Neuronal stem cell (in vitro differentiated cells): ENCODE results near the gene EPHB4.
"Not testable (repeated sequence)": the region's sequence is repeated elsewhere in the genome, so short reads cannot be mapped to it uniquely, and the experiment has no call there.

Experiments used
- DNase-seq: peaks from one replicate; pipeline ENCODE4 v3.0.0-alpha.2; 2013; ENCODE audit warnings: low spot score
- H2AFZ ChIP-seq: one replicate; pipeline ENCODE4 v1.6.1; 2013; ENCODE audit warnings: mild to moderate bottlenecking, low read length, inconsistent platforms
- H2AK5ac ChIP-seq: 2 replicates; pipeline ENCODE4 v1.6.1; 2013; ENCODE audit warnings: low read depth, mild to moderate bottlenecking, inconsistent platforms, low read length, moderate library complexity, mixed read lengths
- H2BK120ac ChIP-seq: 2 replicates; pipeline ENCODE4 v1.6.1; 2013; ENCODE audit warnings: low read depth, mild to moderate bottlenecking, inconsistent platforms, low read length, moderate library complexity, mixed read lengths
- H2BK12ac ChIP-seq: one replicate; pipeline ENCODE4 v1.6.1; 2013; ENCODE audit warnings: low read length, inconsistent platforms
- H2BK15ac ChIP-seq: 2 replicates; pipeline ENCODE4 v1.6.1; 2013; ENCODE audit warnings: mild to moderate bottlenecking, low read length, inconsistent platforms, mixed read lengths
- H2BK5ac ChIP-seq: one replicate; pipeline ENCODE4 v1.6.1; 2013; ENCODE audit warnings: inconsistent platforms, mild to moderate bottlenecking, low read length, moderate library complexity
- H3K14ac ChIP-seq: one replicate; pipeline ENCODE4 v1.6.1; 2013; ENCODE audit warnings: low read length, inconsistent platforms
- H3K18ac ChIP-seq: 2 replicates; pipeline ENCODE4 v1.6.1; 2013; ENCODE audit warnings: low read length, inconsistent platforms
- H3K23ac ChIP-seq: 2 replicates; pipeline ENCODE4 v1.6.1; 2013; ENCODE audit warnings: low read depth, mild to moderate bottlenecking, mixed read lengths, low read length, inconsistent platforms; ENCODE audit not compliant: poor library complexity
- H3K27ac ChIP-seq: replicated peaks from 3 replicates; pipeline ENCODE4 v1.5.1; 2013; ENCODE audit warnings: low read length, inconsistent platforms
- H3K27me3 ChIP-seq, 3 experiments: 2 replicates each; pipeline ENCODE4 v1.6.1; 2013; ENCODE audit warnings: low read length in 3 of 3, mild to moderate bottlenecking in 2 of 3, inconsistent platforms in 1 of 3, low read depth in 1 of 3, mixed read lengths in 1 of 3, moderate library complexity in 1 of 3; ENCODE audit not compliant: control insufficient read depth in 3 of 3, insufficient read depth in 3 of 3
- H3K36me3 ChIP-seq, 2 donors: replicated peaks in 1 of 2; 2 replicates each; pipeline ENCODE4 v1.6.1; 2013; ENCODE audit warnings: low read length in 2 of 2; ENCODE audit not compliant: control insufficient read depth in 2 of 2, insufficient read depth in 2 of 2
- H3K4ac ChIP-seq: 2 replicates; pipeline ENCODE4 v1.6.1; 2013; ENCODE audit warnings: inconsistent platforms, mild to moderate bottlenecking, low read length, moderate library complexity
- H3K4me1 ChIP-seq, 2 donors: 1 replicate in 1 of 2; 2 replicates in 1 of 2; pipeline ENCODE4 v1.6.1; 2013; ENCODE audit warnings: low read length in 2 of 2, low read depth in 1 of 2; ENCODE audit not compliant: control insufficient read depth in 2 of 2, insufficient read depth in 1 of 2
- H3K4me2 ChIP-seq: one replicate; pipeline ENCODE4 v1.6.1; 2013; ENCODE audit warnings: mild to moderate bottlenecking, low read length, inconsistent platforms; ENCODE audit not compliant: insufficient read depth, poor library complexity, severe bottlenecking
- H3K4me3 ChIP-seq, 2 donors: 2 replicates each; pipeline ENCODE4 v1.5.1; 2013; ENCODE audit warnings: low read length in 2 of 2, mild to moderate bottlenecking in 2 of 2, inconsistent platforms in 1 of 2, moderate library complexity in 1 of 2
- H3K79me1 ChIP-seq: one replicate; pipeline ENCODE4 v1.6.1; 2013; ENCODE audit warnings: low read depth, mild to moderate bottlenecking, inconsistent platforms, low read length, moderate library complexity
- H3K9ac ChIP-seq: one replicate; pipeline ENCODE4 v1.6.1; 2013; ENCODE audit warnings: mild to moderate bottlenecking, low read depth, low read length, inconsistent platforms; ENCODE audit not compliant: poor library complexity
- H3K9me3 ChIP-seq, 2 donors: replicated peaks in 1 of 2; 2 replicates each; pipeline versions ENCODE3 to v1.6.1; 2013; ENCODE audit warnings: low read length in 2 of 2, mild to moderate bottlenecking in 2 of 2, inconsistent platforms in 1 of 2, low read depth in 1 of 2, mixed read lengths in 1 of 2, moderate library complexity in 1 of 2; ENCODE audit not compliant: control insufficient read depth in 2 of 2, insufficient read depth in 1 of 2
- H4K8ac ChIP-seq: one replicate; pipeline ENCODE4 v1.6.1; 2013; ENCODE audit warnings: low read depth, mild to moderate bottlenecking, inconsistent platforms, low read length, moderate library complexity
- H4K91ac ChIP-seq: one replicate; pipeline ENCODE4 v1.6.1; 2013; ENCODE audit warnings: low read length, low read depth, mild to moderate bottlenecking, inconsistent platforms; ENCODE audit not compliant: poor library complexity
- WGBS, 2 donors: extraction: QIAGEN DNeasy Blood & Tissue Kit; methylation state at CpG; one replicate each; pipeline ENCODE4 v1.1.7; 2013; ENCODE audit warnings: missing lambda C conversion rate in 2 of 2, mixed read lengths in 1 of 2; ENCODE audit not compliant: insufficient read length in 2 of 2, insufficient replicate concordance in 1 of 2; ENCODE audit errors: extremely low coverage in 2 of 2; 5-methylcytosine and 5-hydroxymethylcytosine counted together

EPHB4 gene

GRCh38 chr7:100816515-100816914 is 10.8 kb downstream of the EPHB4 start:
- H2AK5ac ChIP-seq, H3K9ac ChIP-seq, H3K14ac ChIP-seq, H2AFZ ChIP-seq, H2BK5ac ChIP-seq, H3K4me2 ChIP-seq, DNase-seq, H3K9me3 ChIP-seq, H3K27me3 ChIP-seq, H2BK15ac ChIP-seq, H3K4ac ChIP-seq, H3K4me1 ChIP-seq, H2BK120ac ChIP-seq, H3K23ac ChIP-seq, H2BK12ac ChIP-seq, H3K18ac ChIP-seq, H3K4me3 ChIP-seq, H4K8ac ChIP-seq, H3K27ac ChIP-seq, H4K91ac ChIP-seq: not testable (repeated sequence)
- Histone ChIP-seq H3K36me3 (peaks cover 62 to 95% of the 10 kb centered on the region in 2 donors), H3K79me1 (peaks cover 12% of the 10 kb centered on the region)
- WGBS, 2 donors, result no CpG with 5 or more reads among the region's 16 CpGs

GRCh38 chr7:100812729-100813128 is 14.6 kb downstream of the EPHB4 start:
- no peak overlapping the region for H2BK15ac ChIP-seq
- H3K9me3 ChIP-seq, result no peaks in the 10 kb centered on the region
- no peak overlapping the region for H3K4ac ChIP-seq
- no peak overlapping the region for H3K18ac ChIP-seq
- no peak overlapping the region for H2AK5ac ChIP-seq
- WGBS, 2 donors, result no CpG with 5 or more reads among the region's 22 CpGs
- H2BK120ac ChIP-seq, result no peak overlapping the region
- H3K9ac ChIP-seq, result no peak overlapping the region
- H4K91ac ChIP-seq, result no peak overlapping the region
- H3K4me2 ChIP-seq, result no peak overlapping the region
- peaks cover 65 to 98% of the 10 kb centered on the region in 2 donors for H3K36me3 ChIP-seq
- no peaks in the 10 kb centered on the region for H3K27me3 ChIP-seq
- H3K4me1 ChIP-seq, result no peaks in the 10 kb centered on the region
- H2BK5ac ChIP-seq, result no peak overlapping the region
- H3K4me3 ChIP-seq, result no peak overlapping the region
- H2AFZ ChIP-seq, result no peak overlapping the region
- H3K27ac ChIP-seq, result no peak overlapping the region
- H3K14ac ChIP-seq, result no peak overlapping the region
- no peak for DNase-seq
- peaks cover 4% of the 10 kb centered on the region for H3K79me1 ChIP-seq
- H2BK12ac ChIP-seq, result no peak overlapping the region
- no peak overlapping the region for H3K23ac ChIP-seq
- H4K8ac ChIP-seq, result no peak overlapping the region

GRCh38 chr7:100811480-100811879 is 15.8 kb downstream of the EPHB4 start:
- H3K4me3 ChIP-seq, result no peak overlapping the region

GRCh38 chr7:100808354-100808875 is 18.9 kb downstream of the EPHB4 start:
- H2BK120ac ChIP-seq, result no peak overlapping the region
- H3K4me2 ChIP-seq, result no peak overlapping the region
- no peak overlapping the region for H3K9ac ChIP-seq
- no peak overlapping the region for H3K4me3 ChIP-seq
- H3K79me1 ChIP-seq, result peaks cover 4% of the 10 kb centered on the region
- no CpG with 5 or more reads among the region's 5 CpGs for WGBS, 2 donors
- H2BK15ac ChIP-seq, result no peak overlapping the region
- H2BK5ac ChIP-seq, result no peak overlapping the region
- H3K27ac ChIP-seq, result no peak overlapping the region
- H3K27me3 ChIP-seq, result no peaks in the 10 kb centered on the region
- DNase-seq, result no peak
- peaks cover 0 to 3% of the 10 kb centered on the region in 2 donors for H3K4me1 ChIP-seq
- no peak overlapping the region for H4K8ac ChIP-seq
- no peak overlapping the region for H3K23ac ChIP-seq
- no peak overlapping the region for H2AK5ac ChIP-seq
- H3K18ac ChIP-seq, result no peak overlapping the region
- no peak overlapping the region for H4K91ac ChIP-seq
- H3K9me3 ChIP-seq, result no peaks in the 10 kb centered on the region
- no peak overlapping the region for H2AFZ ChIP-seq
- no peak overlapping the region for H3K14ac ChIP-seq
- no peak overlapping the region for H3K4ac ChIP-seq
- no peak overlapping the region for H2BK12ac ChIP-seq
- H3K36me3 ChIP-seq, result peaks cover 62 to 98% of the 10 kb centered on the region in 2 donors

More at GRCh38 chr7:100811480-100811879, 15.8 kb downstream of the EPHB4 start:
- H3K79me1 ChIP-seq, result peaks cover 4% of the 10 kb centered on the region
- H3K27ac ChIP-seq, result no peak overlapping the region
- H4K91ac ChIP-seq, result no peak overlapping the region
- no CpG with 5 or more reads among the region's 6 CpGs for WGBS, 2 donors
- no peaks in the 10 kb centered on the region for H3K27me3 ChIP-seq
- no peak overlapping the region for H2BK15ac ChIP-seq
- H4K8ac ChIP-seq, result no peak overlapping the region
- no peak overlapping the region for H3K4me2 ChIP-seq
- no peaks in the 10 kb centered on the region for H3K9me3 ChIP-seq
- no peaks in the 10 kb centered on the region for H3K4me1 ChIP-seq
- no peak overlapping the region for H3K9ac ChIP-seq
- no peak overlapping the region for H2BK12ac ChIP-seq
- no peak overlapping the region for H2BK120ac ChIP-seq
- no peak overlapping the region for H2BK5ac ChIP-seq
- H2AFZ ChIP-seq, result no peak overlapping the region
- no peak overlapping the region for H3K18ac ChIP-seq
- peaks cover 71 to 99% of the 10 kb centered on the region in 2 donors for H3K36me3 ChIP-seq
- H3K14ac ChIP-seq, result no peak overlapping the region
- no peak overlapping the region for H3K23ac ChIP-seq
- H2AK5ac ChIP-seq, result no peak overlapping the region
- H3K4ac ChIP-seq, result no peak overlapping the region
- DNase-seq, result no peak
